Thyroid gland (tissue), 4 donors: ENCODE results near the gene SLC2A9.

Source experiments
- POLR2A ChIP-seq, 2 donors: fragments of 450-650 bp; IDR thresholded peaks; one replicate each; pipeline ENCODE4 v1.6.1; 2017; ENCODE audit warnings: antibody characterized with exemption in 2 of 2, mild to moderate bottlenecking in 2 of 2, moderate library complexity in 1 of 2
- TF ChIP-seq, protein P1 (sequence below), 6 experiments: fragments of 200-600 bp in 3 of 6; fragments of 450-650 bp in 3 of 6; sonication (generic) in 3 of 6; IDR thresholded peaks; one replicate each; pipeline ENCODE4 v1.5.1; 2016 to 2019; ENCODE audit warnings: antibody characterized with exemption in 6 of 6, mild to moderate bottlenecking in 2 of 6, inconsistent platforms in 1 of 6, moderate library complexity in 1 of 6

DNA sequence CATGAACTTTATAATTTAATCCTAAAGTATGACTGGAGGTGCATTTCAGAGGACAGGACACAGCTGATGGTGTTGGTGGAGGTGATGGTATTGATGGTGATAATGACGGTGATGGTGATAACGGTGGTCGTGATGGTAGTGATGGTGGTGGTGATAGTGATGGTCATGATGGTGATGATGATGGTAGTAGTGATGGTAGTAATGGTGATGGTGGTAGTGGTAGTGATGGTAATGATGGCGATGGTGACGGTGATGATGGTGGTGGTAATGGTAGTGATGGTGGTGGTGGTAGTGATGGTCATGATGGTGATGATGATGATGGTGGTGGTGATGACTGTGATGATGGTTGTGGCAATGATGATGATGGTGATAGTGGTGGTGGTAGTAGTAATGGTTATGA, 40.4 kb downstream of the SLC2A9 start:
- TF ChIP-seq, protein P1, sequence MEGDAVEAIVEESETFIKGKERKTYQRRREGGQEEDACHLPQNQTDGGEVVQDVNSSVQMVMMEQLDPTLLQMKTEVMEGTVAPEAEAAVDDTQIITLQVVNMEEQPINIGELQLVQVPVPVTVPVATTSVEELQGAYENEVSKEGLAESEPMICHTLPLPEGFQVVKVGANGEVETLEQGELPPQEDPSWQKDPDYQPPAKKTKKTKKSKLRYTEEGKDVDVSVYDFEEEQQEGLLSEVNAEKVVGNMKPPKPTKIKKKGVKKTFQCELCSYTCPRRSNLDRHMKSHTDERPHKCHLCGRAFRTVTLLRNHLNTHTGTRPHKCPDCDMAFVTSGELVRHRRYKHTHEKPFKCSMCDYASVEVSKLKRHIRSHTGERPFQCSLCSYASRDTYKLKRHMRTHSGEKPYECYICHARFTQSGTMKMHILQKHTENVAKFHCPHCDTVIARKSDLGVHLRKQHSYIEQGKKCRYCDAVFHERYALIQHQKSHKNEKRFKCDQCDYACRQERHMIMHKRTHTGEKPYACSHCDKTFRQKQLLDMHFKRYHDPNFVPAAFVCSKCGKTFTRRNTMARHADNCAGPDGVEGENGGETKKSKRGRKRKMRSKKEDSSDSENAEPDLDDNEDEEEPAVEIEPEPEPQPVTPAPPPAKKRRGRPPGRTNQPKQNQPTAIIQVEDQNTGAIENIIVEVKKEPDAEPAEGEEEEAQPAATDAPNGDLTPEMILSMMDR (IDR thresholded peaks at IDR 0.05) = no peak
- TF ChIP-seq POLR2A (IDR thresholded peaks at IDR 0.05) = no peak
